Ovary (tissue), 3 donors: ENCODE results near the gene ZC3H7B.
A peak's percentile ranks its signal among the peaks of the same experiment; 100 is the strongest.

Experiments used
- CTCF ChIP-seq, 3 donors: fragments of 450-650 bp in 2 of 3; fragments of 200-600 bp in 1 of 3; IDR thresholded peaks; one replicate each; pipeline versions ENCODE4 v1.5.1 to v1.8.0; 2016 to 2022; ENCODE audit warnings: antibody characterized with exemption in 3 of 3, mild to moderate bottlenecking in 1 of 3
- EP300 ChIP-seq: sonication (generic); formaldehyde crosslinking; IDR thresholded peaks from one replicate; pipeline ENCODE4 v1.6.1; 2017; ENCODE audit warnings: antibody characterized with exemption
- donor health status: DM: no; HTN: no; CAD: no.

- TF ChIP-seq CTCF (IDR thresholded peaks at IDR 0.05) (peak in 1 of 3 donors; percentile 49), EP300 (peak; percentile 42)
Measured at GRCh38 chr22:41285820-41286638, 15.3 kb upstream of the ZC3H7B start, which contains the start of gene RANGAP1.
